NCI-H460 (cell line): Measurements from ENCODE around the gene ATPAF1. TPM values are rescaled to one million over a fixed set of nuclear protein-coding genes. Genes with fewer than 3 reads are reported as not detected.

ENCODE experiments used
- DNase-seq: peaks from one replicate; pipeline ENCODE4 v3.0.0-alpha.2; 2016; ENCODE audit warnings: low read depth; ENCODE audit errors: extremely low read depth
- total RNA-seq: library from RNA; depleted of rRNA; stranded (reverse); fragments of >200 nt; shearing (Covaris generic); gene quantifications from 2 replicates; pipeline ENCODE4 v1.2.3, GENCODE V29; 2014; rRNA removed

The ATPAF1 gene
- total RNA-seq, 1 experiment from 2014 or later = 50.2 TPM

DNA sequence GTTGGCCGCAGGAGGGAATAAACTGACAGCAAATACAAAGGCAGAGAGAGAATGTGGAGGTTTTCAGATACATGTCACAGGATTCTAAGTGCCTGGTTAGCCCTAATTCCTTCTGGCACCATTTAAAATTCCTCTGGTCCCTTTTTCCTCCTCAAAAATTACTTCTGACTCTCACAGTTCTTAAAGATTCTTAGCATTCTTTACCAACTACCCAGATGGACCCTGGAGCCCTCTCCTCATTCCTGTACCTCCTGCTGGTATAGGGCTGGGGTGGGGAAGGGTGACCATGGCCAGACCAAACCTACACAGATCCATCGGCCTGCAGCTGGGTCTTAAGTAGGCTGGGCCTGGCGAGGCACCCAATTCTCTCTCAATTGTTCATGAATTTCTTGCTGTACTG, 71.3 kb downstream of the ATPAF1 start:
- no peak for DNase-seq

DNA sequence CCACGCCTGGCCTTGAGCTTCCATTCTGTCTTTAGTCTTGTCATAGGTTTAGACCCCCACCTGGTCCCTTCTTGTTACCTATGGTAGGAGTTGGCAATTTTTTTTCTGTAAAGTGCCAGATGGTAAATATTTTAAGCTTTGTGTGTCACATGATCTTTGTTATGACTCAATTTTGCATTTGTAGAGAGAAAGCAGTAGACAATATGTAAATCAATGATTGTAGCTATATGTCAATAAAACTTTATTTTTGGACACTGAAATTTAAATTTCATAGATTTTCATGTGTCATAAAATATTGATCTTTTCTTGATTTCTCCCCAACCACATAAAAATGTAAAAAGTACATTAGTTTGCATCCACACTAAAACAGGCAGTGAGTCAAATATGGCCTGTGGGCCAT, 72.1 kb downstream of the ATPAF1 start:
- DNase-seq = no peak

GRCh38 chr1:46595127-46595526, 73.0 kb downstream of the ATPAF1 start:
- DNase-seq = no peak

DNA sequence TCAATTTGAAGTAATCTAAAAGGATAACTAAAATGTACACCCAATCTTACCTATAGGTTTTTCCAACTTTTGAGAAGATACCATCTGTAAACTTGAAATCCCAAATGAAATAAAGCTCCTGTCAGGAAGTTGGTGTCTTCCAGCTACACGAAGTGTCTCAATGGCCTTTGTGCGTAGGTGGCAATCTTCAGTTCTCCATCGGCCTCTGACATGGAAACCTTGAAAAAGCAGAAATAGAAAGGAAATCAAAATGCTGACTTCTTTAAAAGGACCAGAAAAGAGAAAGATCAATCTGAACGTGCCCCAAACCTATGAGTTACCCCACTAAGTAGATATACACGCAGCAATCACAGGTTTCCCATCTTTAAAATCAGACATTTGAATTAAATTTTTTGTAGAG, 74.1 kb downstream of the ATPAF1 start:
- no peak for DNase-seq

DNA sequence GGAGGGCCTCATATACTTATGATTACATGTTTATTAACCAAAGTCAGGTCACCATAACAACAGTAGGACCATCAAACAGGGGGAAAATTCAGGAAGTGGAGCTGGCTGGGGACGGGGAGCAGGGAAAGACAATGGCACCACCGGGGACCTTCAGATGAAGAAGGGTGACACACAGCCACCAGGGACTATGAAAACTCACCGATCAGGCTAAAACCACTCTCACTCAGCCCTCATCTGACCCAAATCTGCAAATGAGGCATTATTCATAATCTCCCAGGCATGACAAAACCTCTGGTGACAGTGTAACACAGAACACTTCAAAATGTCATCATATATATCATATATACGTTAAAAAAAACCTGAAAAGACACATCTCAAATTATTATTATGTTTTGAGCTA, 75.3 kb downstream of the ATPAF1 start:
- DNase-seq = no peak

DNA sequence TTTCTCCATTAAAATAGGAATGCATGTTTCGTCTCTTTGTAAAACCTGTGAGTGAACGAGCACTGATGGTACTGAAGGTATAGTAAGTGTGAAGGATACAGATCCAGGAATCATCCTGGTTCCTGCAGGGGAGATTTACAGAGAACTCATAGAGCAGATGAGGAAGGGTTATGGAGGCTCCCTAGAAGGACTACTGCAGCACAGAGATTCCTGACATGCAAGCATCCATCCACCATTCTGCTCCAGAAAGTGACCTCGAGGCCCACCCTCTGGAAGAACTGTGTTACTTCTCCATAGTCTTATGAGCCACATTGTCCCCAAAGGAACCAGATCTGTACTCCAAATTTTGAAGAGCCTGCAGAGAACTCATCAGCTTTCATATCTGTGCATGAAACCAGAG, 78.6 kb downstream of the ATPAF1 start:
- no peak for DNase-seq

DNA sequence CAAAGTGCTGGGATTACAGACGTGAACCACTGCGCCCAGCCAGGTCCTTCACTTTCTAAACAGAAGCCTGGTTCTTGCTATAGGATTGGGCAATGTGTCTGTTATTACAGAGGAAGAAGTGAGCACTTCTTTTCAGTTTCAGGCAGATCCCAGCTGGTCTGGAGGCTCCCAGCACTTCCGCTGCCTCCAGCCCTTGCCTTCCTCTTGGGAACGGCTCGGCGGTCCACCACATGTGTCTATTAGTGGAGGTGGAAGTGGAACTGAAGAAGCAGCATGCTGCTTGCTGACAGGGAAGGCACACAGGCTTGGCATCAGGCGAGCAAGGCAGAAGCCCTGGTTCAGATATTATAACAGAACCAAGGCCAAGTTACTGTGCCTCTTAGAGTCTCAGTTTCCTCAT, 81.1 kb downstream of the ATPAF1 start:
- DNase-seq = no peak

- no peak for DNase-seq
Measured at GRCh38 chr1:46585312-46585938, 82.7 kb downstream of the ATPAF1 start.

DNA sequence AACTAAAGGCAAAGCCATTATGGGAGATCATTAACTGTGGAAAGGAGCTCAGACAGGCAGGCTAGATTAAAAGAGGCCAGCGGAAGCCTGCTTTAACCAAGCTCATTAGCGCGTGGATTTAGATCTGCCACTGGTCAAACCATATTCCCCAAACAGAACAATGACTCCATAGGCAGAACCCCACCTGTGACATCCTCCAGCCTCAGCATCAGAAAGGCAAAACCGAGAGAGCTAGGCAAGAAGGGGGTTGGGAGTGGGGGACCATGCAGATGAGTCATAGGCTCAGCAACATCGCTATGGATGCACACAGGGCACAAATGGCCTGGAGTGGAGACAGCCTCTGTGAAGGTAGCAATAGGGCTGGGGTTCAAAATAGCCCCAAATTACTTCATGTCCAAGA, 84.7 kb downstream of the ATPAF1 start:
- no peak for DNase-seq

- no peak for DNase-seq
Measured at GRCh38 chr1:46582972-46583371, 85.2 kb downstream of the ATPAF1 start.

Other genes with a start within 250 kb of the ATPAF1 start
- gene DMBX1, start 178.5 kb downstream of the ATPAF1 start, total RNA-seq = 0.09 TPM in 1 of 2 replicates, not detected in the other
- gene KNCN, start 116.7 kb downstream of the ATPAF1 start, total RNA-seq = not detected in 2 replicates
- gene MKNK1, start 64.1 kb downstream of the ATPAF1 start, total RNA-seq = 9.8 and 11.3 TPM in 2 replicates
- gene MOB3C, start 51.6 kb downstream of the ATPAF1 start, total RNA-seq = 3.1 and 3.7 TPM in 2 replicates
- gene TEX38, start 3.5 kb upstream of the ATPAF1 start, total RNA-seq = not detected in 2 replicates
- gene EFCAB14, start 50.8 kb upstream of the ATPAF1 start, total RNA-seq = 41.2 and 43.0 TPM in 2 replicates
- gene CYP4B1, start 130.7 kb upstream of the ATPAF1 start, total RNA-seq = not detected in 2 replicates